Cardiac fibroblast (primary cell): ENCODE data around the gene NHSL2.

ENCODE experiments used
- DNase-seq, 2 donors: peaks; one replicate each; pipeline versions ENCODE4 v3.0.0 to v3.0.0-alpha.2; 2010; ENCODE audit warnings: low read depth in 2 of 2
- H3K4me3 ChIP-seq, 2 donors: replicated peaks in 1 of 2; 1 replicate in 1 of 2; 2 replicates in 1 of 2; pipeline ENCODE4 v1.5.1; 2011; ENCODE audit warnings: low read depth in 2 of 2, low read length in 2 of 2, mild to moderate bottlenecking in 2 of 2, moderate library complexity in 1 of 2
- CTCF ChIP-seq: IDR thresholded peaks from one replicate; pipeline ENCODE4 v1.5.1; 2011; ENCODE audit warnings: low read depth, mild to moderate bottlenecking, low read length, inconsistent platforms

The NHSL2 gene

GRCh38 chrX:72181178-72182125 is 270.8 kb downstream of the NHSL2 start, which contains the start of gene PIN4:
TSS of gene PIN4 (plus strand) at chrX:72181757. CDS start at chrX:72181786, 29 bp downstream.
- peak within 1 kb of the TSS; percentile 70 to 81 for H3K4me3 ChIP-seq
- DNase-seq, result peak; percentile 97 to 98
- TF ChIP-seq CTCF, result no peak

GRCh38 chrX:72182924-72183323 is 272.3 kb downstream of the NHSL2 start:
- no peak for TF ChIP-seq CTCF
- DNase-seq, result no peak
- peak overlapping the region in 1 of 2 donors; percentile 81 for H3K4me3 ChIP-seq

- no peak overlapping the region for H3K4me3 ChIP-seq
- no peak for TF ChIP-seq CTCF
- peak; percentile 73 to 91 for DNase-seq
Observed at GRCh38 chrX:72201836-72202536, 291.3 kb downstream of the NHSL2 start.
